ENCODE results near the gene INTS11.

Gene INTS11

GRCh38 chr1:1365875-1366698, 41.6 kb upstream of the INTS11 start:
- no peak overlapping the region for H3K4me2 ChIP-seq (ENCODE audit: low read length)
- H3K4me3 ChIP-seq (ENCODE audit: low read depth, low read length): no peak overlapping the region
- H3K27me3 ChIP-seq (ENCODE audit: control insufficient read depth, insufficient read depth, low read length): no peaks in the 10 kb centered on the region
- H3K9me3 ChIP-seq (ENCODE audit: control insufficient read depth, low read length): no peaks in the 10 kb centered on the region
- no peaks in the 10 kb centered on the region for H3K79me2 ChIP-seq
- no peaks in the 10 kb centered on the region for H3K36me3 ChIP-seq (ENCODE audit: control insufficient read depth, insufficient read depth, low read length)
- H3K4me1 ChIP-seq: no peaks in the 10 kb centered on the region
- H2AFZ ChIP-seq: no peak overlapping the region
- no peak for TF ChIP-seq CTCF (IDR thresholded peaks at IDR 0.05)
- H3K9ac ChIP-seq: no peak overlapping the region
- H3K27ac ChIP-seq: no peak overlapping the region

DNA sequence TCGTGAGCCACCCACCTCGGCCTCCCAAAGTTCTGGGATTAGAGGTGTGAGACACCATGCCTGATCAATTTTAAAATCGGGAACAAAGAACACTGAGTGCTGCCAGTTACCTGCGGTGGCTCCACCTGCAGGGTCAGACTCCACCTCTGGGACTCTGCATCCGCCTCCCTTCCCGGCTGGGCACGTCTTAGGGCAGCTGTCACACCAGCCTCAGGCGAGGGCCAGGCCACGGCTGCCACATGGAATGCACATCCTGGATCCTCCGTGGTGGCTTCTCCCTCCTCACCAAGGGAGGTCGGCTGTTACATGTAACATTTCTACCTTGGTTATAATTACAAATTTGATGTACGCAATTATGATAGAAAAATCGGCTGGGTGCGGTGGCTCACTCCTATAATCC, 39.8 kb upstream of the INTS11 start:
- Histone ChIP-seq H2AFZ (no peak overlapping the region), H3K79me2 (no peaks in the 10 kb centered on the region), H3K27ac (no peak overlapping the region), H3K4me1 (no peaks in the 10 kb centered on the region), H3K4me3 (ENCODE audit: low read depth, low read length) (no peak overlapping the region), H3K27me3 (ENCODE audit: control insufficient read depth, insufficient read depth, low read length) (no peaks in the 10 kb centered on the region), H3K9me3 (ENCODE audit: control insufficient read depth, low read length) (no peaks in the 10 kb centered on the region), H3K4me2 (ENCODE audit: low read length) (no peak overlapping the region), H3K36me3 (ENCODE audit: control insufficient read depth, insufficient read depth, low read length) (no peaks in the 10 kb centered on the region), H3K9ac (no peak overlapping the region)
- TF ChIP-seq CTCF (IDR thresholded peaks at IDR 0.05): no peak

DNA sequence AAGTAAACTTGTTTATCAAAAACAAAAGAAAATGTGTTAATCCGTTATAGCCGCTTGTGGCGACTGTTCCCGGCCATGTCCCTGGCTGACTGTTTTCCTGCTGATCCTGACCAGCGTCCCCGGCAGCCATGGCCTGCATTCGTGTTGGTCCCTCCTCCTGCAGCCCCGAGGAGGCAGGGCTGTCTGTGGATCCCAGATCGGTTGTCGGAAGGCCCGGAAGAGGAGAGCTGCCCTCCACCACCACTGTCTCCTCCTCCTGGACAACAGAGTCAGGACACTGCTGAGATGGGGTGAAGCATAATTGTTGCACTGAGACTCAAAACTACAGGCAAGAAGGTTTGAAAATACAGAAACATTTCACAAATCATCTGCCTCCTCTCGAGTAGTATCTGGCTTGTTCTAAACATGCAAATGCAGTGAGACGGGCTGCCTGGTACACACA, 37.5 kb upstream of the INTS11 start:
- H3K4me1 ChIP-seq: no peaks in the 10 kb centered on the region
- no peak overlapping the region for H3K27ac ChIP-seq
- H3K4me3 ChIP-seq (ENCODE audit: low read depth, low read length): no peak overlapping the region
- no peaks in the 10 kb centered on the region for H3K27me3 ChIP-seq (ENCODE audit: control insufficient read depth, insufficient read depth, low read length)
- no peak overlapping the region for H2AFZ ChIP-seq
- H3K79me2 ChIP-seq: no peaks in the 10 kb centered on the region
- H3K9ac ChIP-seq: no peak overlapping the region
- H3K9me3 ChIP-seq (ENCODE audit: control insufficient read depth, low read length): no peaks in the 10 kb centered on the region
- H3K4me2 ChIP-seq (ENCODE audit: low read length): no peak overlapping the region
- H3K36me3 ChIP-seq (ENCODE audit: control insufficient read depth, insufficient read depth, low read length): no peaks in the 10 kb centered on the region
- no peak for TF ChIP-seq CTCF (IDR thresholded peaks at IDR 0.05)

- Histone ChIP-seq H3K9me3 (ENCODE audit: control insufficient read depth, low read length) (no peaks in the 10 kb centered on the region), H3K27me3 (ENCODE audit: control insufficient read depth, insufficient read depth, low read length) (no peaks in the 10 kb centered on the region), H3K4me3 (ENCODE audit: low read depth, low read length) (no peak overlapping the region), H3K4me2 (ENCODE audit: low read length) (no peak overlapping the region), H2AFZ (no peak overlapping the region), H3K27ac (no peak overlapping the region), H3K9ac (no peak overlapping the region), H3K4me1 (no peaks in the 10 kb centered on the region), H3K79me2 (no peaks in the 10 kb centered on the region), H3K36me3 (ENCODE audit: control insufficient read depth, insufficient read depth, low read length) (no peaks in the 10 kb centered on the region)
- TF ChIP-seq CTCF (IDR thresholded peaks at IDR 0.05): no peak
Observed at GRCh38 chr1:1361233-1361981, 36.9 kb upstream of the INTS11 start.

Measured in parathyroid adenoma (tissue), 2 donors.